Measurements from ENCODE around the gene ETFA. TPM values are rescaled to one million over a fixed set of nuclear protein-coding genes. Genes with fewer than 3 reads are reported as not detected.

Gene ETFA
- total RNA-seq, 2 experiments from 2014 or later: 84.8 to 146 TPM

DNA sequence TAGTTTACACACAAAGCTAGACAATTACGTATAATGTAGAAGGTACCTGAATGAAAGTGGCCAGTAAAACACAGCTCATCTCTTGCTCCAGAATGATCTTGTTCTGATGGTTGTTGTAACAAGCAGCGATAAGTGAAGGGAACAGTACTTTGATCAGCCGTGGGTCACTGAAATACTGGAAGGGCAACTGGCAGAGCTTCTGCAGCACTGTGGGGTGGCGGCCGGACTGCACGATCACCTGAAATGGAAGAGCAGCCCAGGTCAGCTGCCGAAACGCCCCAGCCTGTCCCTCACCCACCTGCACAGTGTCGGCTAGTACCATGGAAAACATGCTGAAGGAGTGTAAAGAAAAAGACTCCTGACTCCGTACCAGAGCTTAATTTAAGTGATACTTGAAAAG is 42.6 kb upstream of the ETFA start:
- no peak overlapping the region for H2AFZ ChIP-seq (ENCODE audit: low read length)
- H4K20me1 ChIP-seq (ENCODE audit: insufficient read depth, low read length): no peaks in the 10 kb centered on the region
- H3K4me3 ChIP-seq (ENCODE audit: low read depth, low read length, poor library complexity, severe bottlenecking): no peak overlapping the region
- H3K27ac ChIP-seq (ENCODE audit: low read depth, low read length, poor library complexity, severe bottlenecking): no peak overlapping the region
- no TSS peak for BruUV-seq (replicated peaks)
- H3K4me2 ChIP-seq (ENCODE audit: low read length): no peak overlapping the region
- no peak for DNase-seq (ENCODE audit: low spot score)
- no peak for TF ChIP-seq EZH2phosphoT487 (IDR thresholded peaks at IDR 0.05; ENCODE audit: borderline replicate concordance, low read depth, low read length)
- TF ChIP-seq, protein P1, sequence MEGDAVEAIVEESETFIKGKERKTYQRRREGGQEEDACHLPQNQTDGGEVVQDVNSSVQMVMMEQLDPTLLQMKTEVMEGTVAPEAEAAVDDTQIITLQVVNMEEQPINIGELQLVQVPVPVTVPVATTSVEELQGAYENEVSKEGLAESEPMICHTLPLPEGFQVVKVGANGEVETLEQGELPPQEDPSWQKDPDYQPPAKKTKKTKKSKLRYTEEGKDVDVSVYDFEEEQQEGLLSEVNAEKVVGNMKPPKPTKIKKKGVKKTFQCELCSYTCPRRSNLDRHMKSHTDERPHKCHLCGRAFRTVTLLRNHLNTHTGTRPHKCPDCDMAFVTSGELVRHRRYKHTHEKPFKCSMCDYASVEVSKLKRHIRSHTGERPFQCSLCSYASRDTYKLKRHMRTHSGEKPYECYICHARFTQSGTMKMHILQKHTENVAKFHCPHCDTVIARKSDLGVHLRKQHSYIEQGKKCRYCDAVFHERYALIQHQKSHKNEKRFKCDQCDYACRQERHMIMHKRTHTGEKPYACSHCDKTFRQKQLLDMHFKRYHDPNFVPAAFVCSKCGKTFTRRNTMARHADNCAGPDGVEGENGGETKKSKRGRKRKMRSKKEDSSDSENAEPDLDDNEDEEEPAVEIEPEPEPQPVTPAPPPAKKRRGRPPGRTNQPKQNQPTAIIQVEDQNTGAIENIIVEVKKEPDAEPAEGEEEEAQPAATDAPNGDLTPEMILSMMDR (conservative IDR thresholded peaks at IDR 0.05; ENCODE audit: low read length): no peak
- H3K36me3 ChIP-seq (ENCODE audit: insufficient read depth, low read length): no peaks in the 10 kb centered on the region
- ChIA-PET CTCF (ENCODE audit: unreplicated experiment) (no interaction called here), POLR2A (interaction anchor here (0.7 to 1.4 kb wide), 3 partner anchors 10 to 41 kb away, joined by 3 to 5 read pairs (median 4); partner anchors contain the start of gene ISL2)
- intact Hi-C loops (cut with micrococcal nuclease; ENCODE audit: unreplicated experiment): no loop called here
- no peaks in the 10 kb centered on the region for H3K9me3 ChIP-seq (ENCODE audit: low read length)
- H3K79me2 ChIP-seq (ENCODE audit: insufficient read depth, low read depth, low read length): no peaks in the 10 kb centered on the region
- no peaks in the 10 kb centered on the region for H3K4me1 ChIP-seq (ENCODE audit: insufficient read depth, low read length, poor library complexity, severe bottlenecking)
- no peaks in the 10 kb centered on the region for H3K9me2 ChIP-seq (ENCODE audit: insufficient read depth, low read length)

DNA sequence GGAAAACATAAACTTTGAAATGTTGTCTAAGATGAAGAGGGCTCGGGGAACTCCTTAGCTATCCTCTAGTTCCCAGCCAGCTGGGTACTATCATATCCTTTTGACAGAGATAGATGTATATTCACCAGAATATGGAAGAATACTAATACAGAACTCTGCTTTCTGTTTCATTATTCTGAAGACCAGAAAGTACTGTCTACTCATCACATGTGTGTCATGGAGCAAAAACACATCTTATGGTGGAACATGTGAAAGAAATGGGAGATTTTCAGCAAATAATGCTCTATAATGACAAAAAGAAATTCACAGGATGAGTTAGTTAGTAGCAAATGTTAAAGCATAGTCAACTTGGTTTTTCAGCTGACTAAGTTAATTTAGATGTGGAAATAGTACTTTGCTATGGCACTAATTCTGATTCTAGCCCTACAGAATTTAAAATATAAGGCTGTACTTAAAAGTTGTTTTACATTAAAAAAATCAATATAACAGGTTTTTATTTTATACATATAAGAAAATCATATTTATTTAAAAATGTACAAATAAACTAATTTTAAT is 41.8 kb upstream of the ETFA start:
- TF ChIP-seq, protein P1 (conservative IDR thresholded peaks at IDR 0.05; ENCODE audit: low read length): no peak
- H3K9me2 ChIP-seq (ENCODE audit: insufficient read depth, low read length): no peaks in the 10 kb centered on the region
- ChIA-PET CTCF (ENCODE audit: unreplicated experiment) (no interaction called here), POLR2A (no interaction called here)
- intact Hi-C loops (cut with micrococcal nuclease; ENCODE audit: unreplicated experiment): no loop called here
- no peaks in the 10 kb centered on the region for H3K79me2 ChIP-seq (ENCODE audit: insufficient read depth, low read depth, low read length)
- no peak for DNase-seq (ENCODE audit: low spot score)
- H3K4me3 ChIP-seq (ENCODE audit: low read depth, low read length, poor library complexity, severe bottlenecking): no peak overlapping the region
- H3K9me3 ChIP-seq (ENCODE audit: low read length): no peaks in the 10 kb centered on the region
- no peaks in the 10 kb centered on the region for H3K4me1 ChIP-seq (ENCODE audit: insufficient read depth, low read length, poor library complexity, severe bottlenecking)
- no peaks in the 10 kb centered on the region for H4K20me1 ChIP-seq (ENCODE audit: insufficient read depth, low read length)
- no TSS peak for BruUV-seq (replicated peaks)
- H2AFZ ChIP-seq (ENCODE audit: low read length): no peak overlapping the region
- no peaks in the 10 kb centered on the region for H3K36me3 ChIP-seq (ENCODE audit: insufficient read depth, low read length)
- no peak overlapping the region for H3K27ac ChIP-seq (ENCODE audit: low read depth, low read length, poor library complexity, severe bottlenecking)
- H3K4me2 ChIP-seq (ENCODE audit: low read length): no peak overlapping the region

DNA sequence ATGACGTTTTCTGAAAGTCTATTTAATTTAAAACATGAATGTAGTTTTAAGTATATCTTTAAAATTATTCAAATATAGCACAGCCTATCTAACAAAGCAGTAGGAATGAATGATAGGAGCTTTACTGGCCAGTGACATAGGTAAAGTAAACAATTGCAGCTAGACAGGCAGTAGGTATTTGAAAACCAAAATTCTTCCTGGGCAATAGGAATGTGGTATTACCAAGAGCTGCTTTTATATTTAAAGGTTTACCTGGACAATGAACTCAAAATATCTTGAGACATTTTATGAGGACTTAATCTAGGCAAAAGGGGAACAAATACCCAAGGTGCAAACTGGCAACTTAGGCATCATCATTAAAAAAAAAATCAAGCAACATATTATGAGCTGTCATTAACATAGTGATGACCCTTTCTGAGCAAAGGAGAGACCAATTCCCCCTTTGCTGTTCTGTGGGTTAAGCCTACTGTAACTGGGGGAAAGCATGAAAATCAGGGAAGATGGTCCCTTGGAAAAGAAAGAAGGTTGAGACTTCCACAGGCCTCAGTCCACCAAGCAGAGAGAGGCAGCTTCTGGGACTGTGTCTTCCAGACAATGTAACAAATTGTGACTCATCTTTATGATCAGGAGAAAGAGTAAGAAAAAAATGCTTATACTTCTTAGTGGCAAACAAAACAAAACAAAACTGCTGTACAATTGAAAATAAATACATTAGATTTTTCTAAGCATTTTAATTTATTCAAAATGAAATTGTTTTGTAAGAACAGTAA is 38.2 kb upstream of the ETFA start:
- no TSS peak for BruUV-seq (replicated peaks)
- ChIA-PET CTCF (ENCODE audit: unreplicated experiment) (no interaction called here), POLR2A (interaction anchor here (0.6 kb wide), 1 partner anchor 1492 kb away, joined by 3 read pairs; no protein-coding TSS in a partner anchor)
- TF ChIP-seq, protein P1 (conservative IDR thresholded peaks at IDR 0.05; ENCODE audit: low read length): no peak
- TF ChIP-seq EZH2phosphoT487 (IDR thresholded peaks at IDR 0.05; ENCODE audit: borderline replicate concordance, low read depth, low read length): no peak
- no peaks in the 10 kb centered on the region for H3K4me1 ChIP-seq (ENCODE audit: insufficient read depth, low read length, poor library complexity, severe bottlenecking)
- H4K20me1 ChIP-seq (ENCODE audit: insufficient read depth, low read length): no peaks in the 10 kb centered on the region; the same call in 1 of the 2 replicates
- no peak for DNase-seq (ENCODE audit: low spot score)
- no peaks in the 10 kb centered on the region for H3K9me2 ChIP-seq (ENCODE audit: insufficient read depth, low read length)
- H3K79me2 ChIP-seq (ENCODE audit: insufficient read depth, low read depth, low read length): no peaks in the 10 kb centered on the region
- no peak overlapping the region for H3K27ac ChIP-seq (ENCODE audit: low read depth, low read length, poor library complexity, severe bottlenecking)
- H2AFZ ChIP-seq (ENCODE audit: low read length): no peak overlapping the region
- H3K4me3 ChIP-seq (ENCODE audit: low read depth, low read length, poor library complexity, severe bottlenecking): no peak overlapping the region
- H3K4me2 ChIP-seq (ENCODE audit: low read length): no peak overlapping the region
- H3K9me3 ChIP-seq (ENCODE audit: low read length): no peaks in the 10 kb centered on the region
- no peaks in the 10 kb centered on the region for H3K36me3 ChIP-seq (ENCODE audit: insufficient read depth, low read length)
- intact Hi-C loops (cut with micrococcal nuclease; ENCODE audit: unreplicated experiment): no loop called here

Measured in OCI-LY7 (cell line).